Fibroblast of peridontal ligament (primary cell): ENCODE results near the gene NOXA1.
"Not testable (repeated sequence)": the region's sequence is repeated elsewhere in the genome, so short reads cannot be mapped to it uniquely, and the experiment has no call there.

ENCODE experiments used
- DNase-seq: peaks from one replicate; pipeline ENCODE4 v3.0.0-alpha.2; 2010; ENCODE audit errors: extremely low read depth

Gene NOXA1

GRCh38 chr9:137404961-137405567 lies 18.1 kb upstream of the NOXA1 start:
- DNase-seq, result no peak

GRCh38 chr9:137405677-137406081 lies 17.5 kb upstream of the NOXA1 start:
- DNase-seq, result no peak

GRCh38 chr9:137406085-137406760 lies 17.0 kb upstream of the NOXA1 start:
- DNase-seq, result no peak

- peak; percentile 27 for DNase-seq
Observed at GRCh38 chr9:137406876-137407589, 16.2 kb upstream of the NOXA1 start.

GRCh38 chr9:137407590-137408300 lies 15.4 kb upstream of the NOXA1 start:
- DNase-seq, result no peak

GRCh38 chr9:137408651-137409405 lies 14.4 kb upstream of the NOXA1 start:
- no peak for DNase-seq

- DNase-seq, result no peak
Observed at GRCh38 chr9:137409515-137409914, 13.7 kb upstream of the NOXA1 start.

GRCh38 chr9:137410236-137410890 lies 12.8 kb upstream of the NOXA1 start:
- not testable (repeated sequence) for DNase-seq

- no peak for DNase-seq
Observed at GRCh38 chr9:137410891-137411249, 12.3 kb upstream of the NOXA1 start.

- no peak for DNase-seq
Observed at GRCh38 chr9:137411260-137411644, 11.9 kb upstream of the NOXA1 start.

GRCh38 chr9:137411645-137412380 lies 11.4 kb upstream of the NOXA1 start:
- DNase-seq, result peak; percentile 63

GRCh38 chr9:137412431-137412830 lies 10.8 kb upstream of the NOXA1 start:
- DNase-seq, result no peak

GRCh38 chr9:137415451-137415850 lies 7.7 kb upstream of the NOXA1 start:
- no peak for DNase-seq

GRCh38 chr9:137416006-137416562 lies 7.1 kb upstream of the NOXA1 start:
- no peak for DNase-seq

GRCh38 chr9:137416563-137417151 lies 6.5 kb upstream of the NOXA1 start:
- no peak for DNase-seq

- DNase-seq, result no peak
Observed at GRCh38 chr9:137417161-137418021, 5.8 kb upstream of the NOXA1 start.

GRCh38 chr9:137421838-137422603 lies 1.2 kb upstream of the NOXA1 start:
- no peak for DNase-seq
